Endothelial cell of umbilical vein (primary cell): ENCODE results near the gene PRUNE2. TPM values are rescaled to one million over a fixed set of nuclear protein-coding genes. Genes with fewer than 3 reads are reported as not detected.

Experiments used
- BruUV-seq: library from RNA; stranded (reverse); fragments of 400-500 nt; replicated peaks from 2 replicates; lab custom pipeline; 2021; lab: Mats Ljungman, UMichigan
- CTCF ChIA-PET: fragments of 300-600, 350-600 bp; sonication (Branson Sonifier 250); formaldehyde crosslinking; loops from one replicate; lab custom pipeline; 2021; ENCODE audit warnings: antibody characterized with exemption, inconsistent platforms; lab: Charles Lee
- POLR2A ChIA-PET: fragments of 300-600, 350-600 bp; sonication (Branson Sonifier 250); formaldehyde crosslinking; loops from one replicate; lab custom pipeline; 2021; ENCODE audit warnings: antibody characterized with exemption, inconsistent platforms; lab: Charles Lee
- DNase-seq: peaks from one replicate; pipeline ENCODE4 v3.0.0-alpha.2; 2011; ENCODE audit warnings: low read depth, low spot score
- FAIRE-seq: peaks from 2 replicates; lab custom pipeline; 2011; peaks lifted over from hg19 to GRCh38; lab: Jason Lieb, UNC
- H2AFZ ChIP-seq: 2 replicates; pipeline ENCODE4 v1.6.0; 2012; ENCODE audit warnings: low read depth, low read length, control low read depth, inconsistent platforms
- H3K27ac ChIP-seq: 2 replicates; pipeline ENCODE4 v1.5.1; 2011; ENCODE audit warnings: low read depth, mild to moderate bottlenecking, control low read depth, low read length, moderate library complexity; ENCODE audit not compliant: insufficient read depth
- H3K27me3 ChIP-seq, 2 experiments: 2 replicates each; pipeline versions ENCODE4 v1.6.0 to v1.6.1; 2011; ENCODE audit warnings: low read length in 2 of 2, mixed read lengths in 1 of 2; ENCODE audit not compliant: control insufficient read depth in 2 of 2, insufficient read depth in 2 of 2
- H3K36me3 ChIP-seq, 2 experiments: 2 replicates in 1 of 2; 3 replicates in 1 of 2; pipeline ENCODE4 v1.5.1; 2011; ENCODE audit warnings: low read length in 2 of 2, mild to moderate bottlenecking in 1 of 2, moderate library complexity in 1 of 2; ENCODE audit not compliant: control insufficient read depth in 2 of 2, insufficient read depth in 2 of 2; ENCODE audit errors: extremely low read depth in 1 of 2
- H3K4me1 ChIP-seq: 3 replicates; pipeline ENCODE4 v1.5.1; 2011; ENCODE audit warnings: mild to moderate bottlenecking, low read length; ENCODE audit not compliant: control insufficient read depth, insufficient read depth; ENCODE audit errors: extremely low read depth
- H3K4me2 ChIP-seq: 2 replicates; pipeline ENCODE4 v1.6.1; 2011; ENCODE audit warnings: low read length, control low read depth, mixed read lengths; ENCODE audit not compliant: insufficient read depth
- H3K4me3 ChIP-seq, 3 experiments: fragments of 200-600 bp in 1 of 3; sonication (generic), shearing (Covaris generic) in 1 of 3; replicated peaks in 1 of 3; 2 replicates each; pipeline ENCODE4 v1.5.1; 2011 to 2016; ENCODE audit warnings: control low read depth in 3 of 3, low read length in 3 of 3, mild to moderate bottlenecking in 2 of 3, inconsistent platforms in 1 of 3, low read depth in 1 of 3, moderate library complexity in 1 of 3; ENCODE audit not compliant: insufficient read depth in 1 of 3
- H3K79me2 ChIP-seq: 2 replicates; pipeline ENCODE4 v1.6.0; 2012; ENCODE audit warnings: low read length, inconsistent platforms; ENCODE audit not compliant: control insufficient read depth, insufficient read depth
- H3K9ac ChIP-seq: replicated peaks from 2 replicates; pipeline ENCODE3; 2011; ENCODE audit warnings: low read length, control low read depth; ENCODE audit not compliant: insufficient read depth; ENCODE audit errors: extremely low read depth
- H3K9me1 ChIP-seq: replicated peaks from 3 replicates; pipeline ENCODE4 v1.6.0; 2011; ENCODE audit warnings: mild to moderate bottlenecking, low read length; ENCODE audit not compliant: control insufficient read depth, insufficient read depth; ENCODE audit errors: extremely low read depth
- H3K9me3 ChIP-seq: replicated peaks from 2 replicates; pipeline ENCODE4 v1.5.1; 2012; ENCODE audit warnings: low read length, inconsistent platforms; ENCODE audit not compliant: control insufficient read depth, insufficient read depth
- H4K20me1 ChIP-seq: replicated peaks from 2 replicates; pipeline ENCODE3; 2011; ENCODE audit warnings: mild to moderate bottlenecking, low read length; ENCODE audit not compliant: control insufficient read depth, insufficient read depth; ENCODE audit errors: extremely low read depth
- CTCF ChIP-seq, 2 donors: IDR thresholded peaks; 1 replicate in 1 of 2; 2 replicates in 1 of 2; pipeline ENCODE4 v1.5.1; 2011; ENCODE audit warnings: low read length in 2 of 2, mild to moderate bottlenecking in 2 of 2, moderate library complexity in 2 of 2, control low read depth in 1 of 2, inconsistent platforms in 1 of 2, low read depth in 1 of 2; ENCODE audit not compliant: insufficient read depth in 1 of 2; ENCODE audit errors: extremely low read depth in 1 of 2
- EZH2 ChIP-seq: IDR thresholded peaks from 2 replicates; pipeline ENCODE4 v1.6.1; 2012; ENCODE audit warnings: borderline replicate concordance, low read depth, mild to moderate bottlenecking, moderate library complexity, low read length, inconsistent platforms; ENCODE audit not compliant: severe bottlenecking
- FOS ChIP-seq: IDR thresholded peaks from 2 replicates; pipeline ENCODE4 v1.6.1; 2011; ENCODE audit warnings: mild to moderate bottlenecking, low read length, moderate library complexity, borderline replicate concordance; ENCODE audit not compliant: insufficient read depth
- GATA2 ChIP-seq: IDR thresholded peaks from 2 replicates; pipeline ENCODE4 v1.7.0; 2011; ENCODE audit warnings: low read depth, mild to moderate bottlenecking, moderate library complexity, mixed read lengths, low read length; ENCODE audit not compliant: insufficient read length, insufficient read depth
- JUN ChIP-seq: IDR thresholded peaks from 2 replicates; pipeline ENCODE4 v1.6.1; 2011; ENCODE audit warnings: borderline replicate concordance, low read depth; ENCODE audit not compliant: insufficient read length, insufficient read depth
- MYC ChIP-seq: IDR thresholded peaks from one replicate; pipeline ENCODE4 v1.6.1; 2011; ENCODE audit warnings: mild to moderate bottlenecking, low read depth, low read length
- POLR2A ChIP-seq: IDR thresholded peaks from 2 replicates; pipeline ENCODE4 v1.6.1; 2012; ENCODE audit warnings: low read depth, mild to moderate bottlenecking, control low read depth, low read length
- POLR2AphosphoS5 ChIP-seq: IDR thresholded peaks from 2 replicates; pipeline ENCODE4 v1.6.1; 2012; ENCODE audit warnings: low read depth, mild to moderate bottlenecking, control low read depth, low read length, moderate library complexity; ENCODE audit not compliant: insufficient read depth
- dilution Hi-C: fragments of 300-500 bp; cut with MboI; formaldehyde crosslinking; loops from one replicate; pipeline ENCODE4 v1.15.0; 2019; ENCODE audit warnings: low sequenced_read_pairs; ENCODE audit not compliant: extremely low pct_ligation_motif_present
- intact Hi-C: fragments of 100-400 bp; cut with micrococcal nuclease; formaldehyde crosslinking; loops from one replicate; pipeline ENCODE4 v1.10.0; 2022
- polyA plus RNA-seq, 4 experiments: library from polyadenylated mRNA; depleted of rRNA in 3 of 4; stranded (reverse) in 3 of 4; unstranded in 1 of 4; fragments of >200 nt; gene quantifications; 2 replicates each; pipeline versions ENCODE4 v1.2.1 to v1.2.3, GENCODE V29; 2011 to 2012; ENCODE audit warnings: missing spikeins in 1 of 4
- total RNA-seq: library from RNA; stranded (reverse); gene quantifications from 2 replicates; pipeline ENCODE4 v1.2.3, GENCODE V29; 2021
- TF ChIP-seq, protein P1 (sequence below): IDR thresholded peaks from 2 replicates; pipeline ENCODE4 v1.6.1; 2011; ENCODE audit not compliant: insufficient read depth, insufficient read length

The PRUNE2 gene
- total and polyA plus RNA-seq, 2 donors (not counting 3 experiments of a cell fraction or from before 2014, with no cell fraction given) = 15.8 to 21.7 TPM

DNA sequence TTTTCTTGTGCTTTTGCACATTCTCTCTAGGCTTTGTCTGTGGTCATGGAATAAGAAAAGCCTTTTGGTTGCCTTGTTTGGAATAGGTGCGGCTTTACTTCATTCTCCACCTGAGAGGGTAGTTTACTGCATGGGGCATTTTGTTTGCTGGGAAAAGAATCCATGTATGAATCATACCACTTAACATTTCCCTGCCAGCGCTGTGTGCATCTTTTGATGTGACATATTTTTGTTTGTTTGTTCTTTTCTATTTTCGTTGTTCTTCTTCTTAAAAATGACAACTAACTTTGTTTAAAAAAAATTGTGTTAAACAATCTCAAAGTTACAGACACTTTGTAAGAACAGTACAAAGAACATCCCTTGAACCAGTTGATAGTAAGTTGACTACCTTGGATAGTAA is 333.8 kb downstream of the PRUNE2 start:
- no peaks in the 10 kb centered on the region for H3K27me3 ChIP-seq
- POLR2A ChIA-PET = no interaction called here
- no peak overlapping the region for H3K27ac ChIP-seq
- no peaks in the 10 kb centered on the region for H3K36me3 ChIP-seq
- H3K79me2 ChIP-seq = no peaks in the 10 kb centered on the region
- H3K9me1 ChIP-seq = no peaks in the 10 kb centered on the region
- H3K9ac ChIP-seq = no peak overlapping the region
- no peaks in the 10 kb centered on the region for H3K9me3 ChIP-seq
- dilution Hi-C loops (no loop called here), intact Hi-C loops (loop anchor here (5.0 kb wide), 1 partner anchor 115 kb away; the partner anchor contains the start of gene GCNT1)
- H4K20me1 ChIP-seq = no peaks in the 10 kb centered on the region
- CTCF ChIA-PET = no interaction called here
- DNase-seq (no peak), FAIRE-seq (no peak)
- H3K4me1 ChIP-seq = no peaks in the 10 kb centered on the region
- TF ChIP-seq POLR2A (no peak), CTCF (IDR thresholded peaks at IDR 0.05; ENCODE audit: extremely low read depth in 1 of 2, insufficient read depth in 1 of 2, low read depth in 1 of 2, low read length in 2 of 2) (no peak), EZH2 (no peak), MYC (no peak), GATA2 (no peak), JUN (no peak), POLR2AphosphoS5 (no peak), FOS (no peak)
- TF ChIP-seq, protein P1, sequence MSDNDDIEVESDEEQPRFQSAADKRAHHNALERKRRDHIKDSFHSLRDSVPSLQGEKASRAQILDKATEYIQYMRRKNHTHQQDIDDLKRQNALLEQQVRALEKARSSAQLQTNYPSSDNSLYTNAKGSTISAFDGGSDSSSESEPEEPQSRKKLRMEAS = no peak
- H2AFZ ChIP-seq = no peak overlapping the region
- peak overlapping the region; percentile 99 for H3K4me2 ChIP-seq
- no TSS peak for BruUV-seq
- no peak overlapping the region for H3K4me3 ChIP-seq
